Activated CD8-positive, alpha-beta memory T cell treated with anti-CD3 and anti-CD28 coated beads, Interleukin-2, amount 50 U/mL, for 1 hour (primary cell): Measurements from ENCODE around the gene SLC29A1.
"Not testable (repeated sequence)": the region's sequence is repeated elsewhere in the genome, so short reads cannot be mapped to it uniquely, and the experiment has no call there.

Source experiments
- DNase-seq: peaks from one replicate; pipeline ENCODE4 v3.0.0-alpha.2; 2020; ENCODE audit errors: extremely low read depth

SLC29A1 gene

DNA sequence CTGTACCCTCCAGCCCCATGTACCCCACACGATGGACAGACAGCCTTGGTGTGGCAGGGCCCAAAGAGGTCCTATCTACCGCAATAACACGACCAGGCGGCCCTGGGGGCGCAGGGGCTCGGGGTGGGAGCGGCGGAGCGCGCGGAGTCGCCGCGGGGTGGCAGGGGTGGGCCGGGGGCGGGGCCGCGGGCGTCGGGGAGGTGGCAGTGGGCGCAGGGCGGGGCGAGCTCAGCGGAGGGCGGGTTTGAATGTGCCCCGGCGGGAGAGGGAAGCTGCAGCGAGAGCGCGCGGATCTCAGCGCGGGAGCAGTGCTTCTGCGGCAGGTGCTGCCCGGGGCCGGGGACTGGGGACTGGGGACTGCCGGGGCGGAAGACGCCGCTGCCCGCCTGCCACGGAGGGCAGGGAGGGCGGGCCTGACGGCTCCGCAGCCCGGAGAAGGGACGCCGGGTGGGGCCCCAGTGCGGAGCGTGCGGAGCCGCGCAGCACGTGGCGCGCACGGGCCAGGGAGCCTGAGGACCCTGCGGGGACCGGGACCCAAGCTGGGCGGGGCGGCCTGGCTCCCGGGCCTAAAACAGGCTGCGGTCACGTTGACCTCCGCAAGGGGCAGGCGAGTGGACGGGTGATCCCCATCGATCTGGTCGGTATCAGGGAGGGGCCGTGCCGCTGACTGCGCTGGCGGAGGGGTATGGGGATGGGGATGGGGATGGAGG, at the start of gene SLC29A1:
Gene SLC29A1, plus strand, starts transcription at position 277 of the 710 bp plus-strand sequence. CDS start 3,719 bp downstream, outside the sequence.
- peak; percentile 35 for DNase-seq

DNA sequence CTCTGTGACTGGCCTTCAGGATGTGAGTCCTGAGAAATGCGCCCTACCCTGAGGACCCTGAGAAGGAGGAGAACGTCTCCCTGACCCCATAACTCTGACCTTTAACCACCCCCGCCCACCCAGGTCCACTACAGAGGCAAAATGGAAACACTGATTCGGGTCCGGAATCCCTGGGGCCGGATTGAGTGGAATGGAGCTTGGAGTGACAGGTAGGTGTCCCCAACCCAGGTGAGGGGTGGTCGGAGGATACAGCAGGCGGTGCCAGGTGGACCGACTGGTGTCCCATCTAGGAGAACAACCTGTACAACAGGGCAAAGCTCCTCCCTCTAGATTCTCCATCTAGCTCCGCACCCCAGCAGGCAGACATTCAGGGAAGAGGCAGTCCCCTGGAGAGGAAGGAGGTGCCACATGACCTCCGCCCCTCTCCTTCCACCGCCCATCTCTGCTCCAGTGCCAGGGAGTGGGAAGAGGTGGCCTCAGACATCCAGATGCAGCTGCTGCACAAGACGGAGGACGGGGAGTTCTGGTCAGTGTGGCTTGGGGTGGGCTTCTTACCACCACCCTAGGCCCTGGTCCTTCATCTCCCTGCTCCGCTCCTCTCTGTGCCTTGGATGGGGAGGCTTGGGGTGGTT, 47.1 kb upstream of the SLC29A1 start:
- DNase-seq, result no peak

DNA sequence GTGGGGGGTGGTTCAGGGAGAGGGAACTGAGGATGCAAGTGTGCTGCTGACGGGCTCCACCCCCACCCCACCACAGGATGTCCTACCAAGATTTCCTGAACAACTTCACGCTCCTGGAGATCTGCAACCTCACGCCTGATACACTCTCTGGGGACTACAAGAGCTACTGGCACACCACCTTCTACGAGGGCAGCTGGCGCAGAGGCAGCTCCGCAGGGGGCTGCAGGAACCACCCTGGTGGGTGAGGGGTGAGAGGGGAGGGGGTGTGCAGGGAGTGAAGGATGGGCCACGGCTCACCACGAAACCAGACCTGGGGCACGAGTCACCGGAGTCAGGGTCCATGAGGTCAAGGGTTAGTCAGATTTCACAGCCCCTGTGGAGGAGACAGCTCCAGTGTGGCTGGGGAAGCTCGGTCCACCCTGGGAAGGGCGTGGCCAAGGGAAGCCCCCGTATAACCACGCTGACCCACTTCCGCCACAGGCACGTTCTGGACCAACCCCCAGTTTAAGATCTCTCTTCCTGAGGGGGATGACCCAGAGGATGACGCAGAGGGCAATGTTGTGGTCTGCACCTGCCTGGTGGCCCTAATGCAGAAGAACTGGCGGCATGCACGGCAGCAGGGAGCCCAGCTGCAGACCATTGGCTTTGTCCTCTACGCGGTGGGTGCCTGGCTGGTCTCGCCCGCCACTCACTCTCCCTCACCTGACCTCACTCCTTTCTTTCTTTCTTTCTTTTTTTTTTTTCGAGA, 46.5 kb upstream of the SLC29A1 start:
- DNase-seq, result no peak

DNA sequence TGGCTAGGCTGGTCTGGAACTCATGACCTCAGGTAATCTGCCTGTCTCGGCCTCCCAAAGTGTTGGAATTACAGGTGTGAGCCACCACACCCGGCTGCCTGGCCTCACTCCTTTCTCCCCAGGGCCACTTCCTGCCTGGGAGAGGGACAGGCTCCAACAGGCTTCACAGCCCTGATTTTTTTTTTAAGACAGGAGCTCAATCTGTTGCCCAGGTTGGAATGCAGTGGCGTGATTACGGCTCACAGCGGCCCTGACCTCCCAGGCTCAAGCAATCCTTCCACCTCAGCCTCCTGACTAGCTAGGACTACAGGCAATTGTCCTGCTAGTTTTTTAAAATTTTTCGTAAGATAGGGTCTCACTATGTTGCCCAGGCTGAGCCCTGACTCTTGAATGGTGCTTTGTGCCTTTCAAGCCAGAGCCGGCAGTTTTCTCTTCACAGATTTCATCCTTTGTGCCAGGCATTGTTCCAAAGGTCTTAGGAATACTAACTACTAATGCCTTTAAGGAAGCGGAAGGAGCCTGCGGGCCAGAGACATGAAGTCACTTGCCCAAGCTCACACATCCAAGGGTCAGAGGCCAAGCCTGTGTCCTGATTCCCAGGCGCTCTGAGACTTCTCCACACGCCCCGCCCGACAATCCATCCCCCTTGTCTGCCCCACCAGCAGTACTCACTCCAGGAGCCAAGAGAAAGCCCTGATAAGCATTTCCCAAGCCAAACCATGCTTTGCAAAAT, 45.5 kb upstream of the SLC29A1 start:
- no peak for DNase-seq

DNA sequence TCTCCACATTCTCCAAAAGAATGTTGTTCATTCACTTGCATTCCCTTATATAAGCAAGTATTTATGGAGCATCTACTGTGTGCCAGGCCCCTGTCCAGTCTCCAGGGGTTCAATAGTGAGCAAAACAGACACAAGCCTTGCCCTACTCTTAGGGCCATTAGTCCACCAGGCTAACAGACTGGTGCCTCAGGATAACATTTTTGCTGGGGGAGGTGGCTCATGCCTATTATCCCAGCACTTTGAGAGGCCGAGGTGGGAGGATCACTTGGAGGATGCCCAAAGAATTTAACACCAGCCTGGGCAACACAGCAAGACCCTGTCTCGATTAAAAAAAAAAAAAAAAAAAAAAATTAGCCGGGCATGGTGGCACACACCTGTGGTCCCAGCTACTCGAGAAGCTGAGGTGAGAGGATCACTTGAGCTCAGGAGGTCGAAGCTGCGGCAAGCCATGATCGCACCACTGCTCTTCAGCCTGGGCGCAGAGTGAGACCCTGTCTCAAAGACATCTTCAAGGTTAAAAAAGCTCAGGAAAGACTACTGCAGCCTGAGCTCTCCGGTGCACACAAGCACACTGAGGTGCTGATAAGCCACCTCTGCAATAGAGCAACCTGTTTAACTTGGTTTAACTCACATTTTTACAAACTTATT, 44.8 kb upstream of the SLC29A1 start:
- no peak for DNase-seq

DNA sequence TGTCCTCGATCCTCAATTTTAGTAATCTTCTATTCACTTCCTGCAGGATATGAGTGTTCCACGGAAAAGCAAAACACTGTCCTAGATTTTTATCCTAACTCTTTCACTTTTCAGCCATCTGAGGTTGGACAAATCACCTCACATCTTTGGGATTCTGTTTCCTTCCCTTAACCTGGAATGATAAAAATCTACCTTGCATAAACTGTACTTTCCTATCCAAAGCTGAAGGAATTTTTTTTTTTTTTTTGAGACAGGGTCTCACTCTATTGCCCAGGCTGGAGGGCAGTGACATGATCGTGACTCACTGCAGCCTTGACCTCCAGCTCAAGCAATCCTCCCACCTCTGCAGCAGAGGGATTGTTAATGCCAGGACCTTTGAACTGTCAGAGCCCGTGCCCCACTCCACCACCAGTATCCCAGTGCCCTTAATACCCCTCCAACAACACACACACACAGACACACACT, 44.3 kb upstream of the SLC29A1 start:
- no peak for DNase-seq

DNA sequence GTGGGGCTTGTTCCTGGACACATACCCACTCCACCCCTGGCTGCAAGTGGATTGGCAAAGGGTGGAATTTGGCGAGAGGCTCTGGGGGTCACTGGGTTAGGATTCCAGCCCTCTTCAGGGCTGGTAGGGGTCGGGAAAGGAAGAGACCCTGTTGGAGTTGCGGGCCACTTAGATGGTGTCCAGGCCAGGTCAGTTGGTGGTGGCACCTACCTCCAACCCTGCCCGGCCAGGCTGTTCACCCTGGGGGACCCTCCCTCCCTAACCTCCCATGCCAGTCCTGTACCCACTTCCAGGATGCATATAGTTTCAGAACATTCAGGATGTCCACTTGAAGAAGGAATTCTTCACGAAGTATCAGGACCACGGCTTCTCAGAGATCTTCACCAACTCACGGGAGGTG, 43.7 kb upstream of the SLC29A1 start:
- no peak for DNase-seq

DNA sequence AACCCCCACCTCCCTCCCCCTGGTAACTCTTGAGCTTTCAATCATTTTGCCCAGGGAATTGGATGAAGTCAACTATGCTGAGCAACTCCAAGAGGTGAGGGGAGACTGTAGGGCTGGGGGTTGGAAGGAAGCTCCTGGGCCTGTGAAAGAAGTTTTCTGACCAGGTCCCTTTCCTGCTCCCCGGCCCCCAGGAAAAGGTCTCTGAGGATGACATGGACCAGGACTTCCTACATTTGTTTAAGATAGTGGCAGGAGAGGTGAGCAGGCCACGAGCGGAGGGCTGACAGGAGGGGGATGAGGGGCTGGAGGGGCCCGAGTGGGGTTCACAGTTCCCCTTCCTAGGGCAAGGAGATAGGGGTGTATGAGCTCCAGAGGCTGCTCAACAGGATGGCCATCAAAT, 43.0 kb upstream of the SLC29A1 start:
- no peak for DNase-seq

DNA sequence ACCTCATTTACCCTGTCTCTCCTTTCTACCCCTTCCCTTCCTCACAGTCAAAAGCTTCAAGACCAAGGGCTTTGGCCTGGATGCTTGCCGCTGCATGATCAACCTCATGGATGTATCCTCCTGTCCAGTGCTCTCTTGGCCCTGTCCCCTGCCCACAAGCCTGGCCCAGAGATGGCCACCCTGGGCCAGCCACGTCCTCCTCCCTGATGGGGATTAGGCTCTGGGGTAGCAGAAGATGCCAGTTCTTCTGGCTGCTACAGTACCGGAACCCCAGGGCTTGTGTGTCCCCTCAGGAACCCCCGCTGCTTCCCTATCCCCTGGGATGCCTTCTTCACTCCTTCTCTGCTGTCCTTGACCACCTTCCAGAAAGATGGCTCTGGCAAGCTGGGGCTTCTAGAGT, 42.5 kb upstream of the SLC29A1 start:
- DNase-seq, result no peak

DNA sequence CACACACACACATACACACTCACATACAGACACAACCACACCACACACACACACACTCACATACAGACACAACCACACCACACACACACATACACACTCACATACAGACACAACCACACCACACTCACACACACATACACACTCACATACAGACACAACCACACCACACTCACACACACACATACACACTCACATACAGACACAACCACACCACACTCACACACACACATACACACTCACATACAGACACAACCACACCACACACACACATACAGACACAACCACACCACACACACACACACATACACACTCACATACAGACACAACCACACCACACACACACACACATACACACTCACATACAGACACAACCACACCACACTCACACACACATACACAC, 41.6 kb upstream of the SLC29A1 start:
- DNase-seq, result not testable (repeated sequence)

DNA sequence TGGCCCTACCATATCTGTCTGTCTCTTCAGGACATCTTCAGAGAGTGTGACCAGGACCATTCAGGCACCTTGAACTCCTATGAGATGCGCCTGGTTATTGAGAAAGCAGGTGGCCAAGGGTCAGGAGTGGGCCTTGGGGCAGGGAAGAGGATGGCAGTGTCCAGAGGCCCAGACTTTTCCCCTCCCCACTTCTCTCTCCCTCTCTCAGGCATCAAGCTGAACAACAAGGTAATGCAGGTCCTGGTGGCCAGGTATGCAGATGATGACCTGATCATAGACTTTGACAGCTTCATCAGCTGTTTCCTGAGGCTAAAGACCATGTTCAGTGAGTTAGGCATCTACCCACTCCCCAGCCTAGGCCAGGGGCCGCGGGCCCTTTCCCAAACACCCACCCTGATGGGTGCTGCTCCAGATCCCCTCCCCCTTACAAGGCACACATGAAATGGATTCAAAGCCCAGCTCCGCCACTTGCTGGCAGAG, 40.4 kb upstream of the SLC29A1 start:
- DNase-seq, result no peak

DNA sequence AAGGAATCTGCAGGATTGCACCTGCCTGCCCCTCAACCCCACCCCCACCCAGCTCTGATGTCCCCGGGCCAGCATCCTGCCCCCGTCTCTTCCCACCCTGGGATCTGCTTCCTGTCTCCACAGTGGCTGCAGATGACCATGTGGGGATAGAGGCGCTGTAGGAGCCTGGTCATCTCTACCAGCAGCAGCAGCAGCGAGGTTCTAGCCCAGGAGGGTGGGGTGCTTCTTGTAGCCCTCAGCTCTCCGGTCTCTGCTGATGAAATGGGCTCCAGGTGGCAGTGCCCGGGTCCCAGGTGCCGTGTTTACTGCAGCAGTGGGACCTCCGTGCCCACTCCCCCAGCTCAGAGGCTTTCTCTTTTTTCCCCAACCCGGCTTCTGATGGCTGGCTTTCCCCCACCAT, 39.6 kb upstream of the SLC29A1 start:
- DNase-seq, result no peak

DNA sequence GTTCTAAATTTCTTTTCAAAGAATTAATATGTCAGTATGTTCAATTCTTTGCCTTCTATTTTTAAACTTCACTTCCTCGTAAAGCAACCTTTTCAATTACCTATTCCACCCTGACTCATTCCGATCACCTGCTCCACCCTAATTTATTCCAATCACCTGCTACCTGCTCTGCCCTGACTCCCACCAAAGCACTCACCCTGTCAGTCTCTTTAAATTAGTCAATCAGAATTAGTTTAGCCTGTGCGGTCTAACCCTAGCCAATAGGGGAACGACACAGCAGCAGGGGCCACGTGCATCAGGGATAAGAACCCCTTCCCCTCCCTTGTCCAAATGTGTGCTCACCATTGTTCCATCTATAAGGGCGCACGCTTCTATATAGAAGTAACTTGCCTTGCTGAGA, 38.0 kb upstream of the SLC29A1 start:
- DNase-seq, result not testable (repeated sequence)

DNA sequence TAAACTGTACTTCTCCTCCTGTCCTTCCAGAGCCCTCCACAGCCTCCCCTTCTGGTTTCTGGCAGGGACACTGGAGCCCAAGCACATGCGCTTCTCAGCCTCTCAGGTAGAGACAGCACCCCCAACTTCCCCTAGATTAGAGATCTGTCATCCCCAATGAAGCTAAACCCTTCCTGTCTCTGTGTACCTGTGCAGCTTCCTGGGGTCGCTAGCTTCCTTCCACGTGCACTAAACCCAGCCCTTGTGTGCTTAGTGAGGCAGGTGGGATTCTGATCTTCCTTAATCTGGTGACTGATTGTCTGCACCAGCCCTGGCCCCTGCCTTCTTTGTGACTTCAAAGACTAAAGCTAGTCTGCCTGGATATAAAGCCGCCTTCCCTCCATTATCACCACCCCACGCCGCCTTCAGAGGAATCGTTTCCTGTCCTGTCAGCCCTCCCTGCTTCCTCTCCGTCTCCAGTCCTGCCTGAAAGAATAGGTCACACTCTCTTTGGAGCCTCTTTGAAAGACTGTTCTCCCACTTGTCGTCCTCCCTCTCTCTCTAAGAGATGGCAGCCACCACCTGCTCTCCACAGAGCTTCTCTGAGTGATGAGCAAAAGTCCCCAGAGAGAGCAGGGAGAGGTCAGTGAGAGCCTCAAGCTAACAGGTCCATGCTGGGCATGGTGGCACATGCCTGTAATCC, 37.3 kb upstream of the SLC29A1 start:
- no peak for DNase-seq

DNA sequence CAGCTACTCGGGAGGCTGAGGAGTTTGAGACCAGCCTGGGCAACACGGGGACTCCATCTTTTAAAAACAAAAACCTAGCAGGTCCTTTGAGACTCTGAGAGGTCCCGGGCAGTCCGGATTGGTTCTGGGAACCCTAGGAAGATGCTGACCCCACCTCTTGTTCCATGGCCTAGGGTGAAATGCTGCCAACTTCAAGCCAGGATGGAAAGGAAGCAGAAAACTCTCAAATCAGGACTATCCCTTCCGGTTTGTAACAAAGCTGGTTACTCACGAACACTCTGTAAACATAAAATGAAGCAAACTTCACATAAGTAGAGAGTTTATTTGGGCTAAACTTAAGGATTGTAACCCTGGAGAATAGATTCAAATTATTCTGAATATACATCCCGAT, 36.8 kb upstream of the SLC29A1 start:
- DNase-seq, result no peak

DNA sequence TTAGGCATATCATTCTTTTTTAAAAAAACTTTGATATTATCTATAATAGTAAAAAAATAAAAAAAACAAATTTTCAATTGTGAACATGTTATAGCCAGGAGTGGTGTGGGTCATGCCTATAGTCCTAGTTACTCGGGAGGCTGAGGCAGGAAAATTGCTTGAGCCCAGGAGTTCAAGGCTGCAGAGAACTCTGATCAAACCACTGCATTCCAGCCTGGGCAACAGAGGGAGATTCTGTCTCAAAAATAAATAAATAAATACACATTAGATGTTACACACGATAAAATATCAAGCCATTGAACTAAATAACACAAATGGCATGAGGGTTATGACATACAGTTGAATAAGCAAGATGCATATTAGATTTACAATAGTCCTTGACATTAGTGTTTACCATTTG, 34.6 kb upstream of the SLC29A1 start:
- no peak for DNase-seq

DNA sequence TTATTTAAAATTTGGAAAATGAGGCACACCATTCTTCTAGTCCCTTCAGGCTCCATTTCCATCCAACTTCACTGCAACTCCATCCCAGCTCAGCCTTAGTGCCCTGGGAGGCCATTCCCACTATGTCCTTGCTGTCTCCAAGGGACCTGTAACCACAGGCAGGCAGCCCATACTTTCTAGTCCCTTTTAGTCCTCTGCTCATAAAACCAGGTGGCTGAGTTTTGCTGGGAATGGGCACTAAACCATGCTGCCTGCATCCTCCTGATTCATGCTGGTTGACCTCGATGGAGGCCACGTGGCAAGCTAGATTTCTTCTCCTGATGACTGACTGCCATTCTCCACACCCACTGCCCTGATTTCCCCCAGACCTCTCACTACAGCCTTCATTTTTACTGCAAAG, 34.1 kb upstream of the SLC29A1 start:
- no peak for DNase-seq

DNA sequence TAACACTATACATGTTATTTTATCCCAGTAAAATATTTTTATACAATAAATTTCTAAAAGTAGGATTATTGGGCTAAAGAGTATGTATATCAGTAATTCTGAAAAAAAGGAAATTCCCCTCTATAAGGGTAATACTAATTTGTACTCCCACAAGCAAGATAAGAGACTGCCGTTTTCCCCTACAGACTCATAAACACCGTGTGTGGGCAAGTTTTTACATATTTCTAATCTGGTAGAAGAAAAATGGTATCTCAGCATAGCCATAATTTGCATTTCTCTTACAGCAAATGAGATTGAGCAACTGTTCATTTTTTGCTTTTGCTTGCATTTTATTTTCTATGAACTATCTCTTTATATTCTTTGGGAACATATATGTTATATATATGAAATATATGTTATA, 32.7 kb upstream of the SLC29A1 start:
- DNase-seq, result no peak

DNA sequence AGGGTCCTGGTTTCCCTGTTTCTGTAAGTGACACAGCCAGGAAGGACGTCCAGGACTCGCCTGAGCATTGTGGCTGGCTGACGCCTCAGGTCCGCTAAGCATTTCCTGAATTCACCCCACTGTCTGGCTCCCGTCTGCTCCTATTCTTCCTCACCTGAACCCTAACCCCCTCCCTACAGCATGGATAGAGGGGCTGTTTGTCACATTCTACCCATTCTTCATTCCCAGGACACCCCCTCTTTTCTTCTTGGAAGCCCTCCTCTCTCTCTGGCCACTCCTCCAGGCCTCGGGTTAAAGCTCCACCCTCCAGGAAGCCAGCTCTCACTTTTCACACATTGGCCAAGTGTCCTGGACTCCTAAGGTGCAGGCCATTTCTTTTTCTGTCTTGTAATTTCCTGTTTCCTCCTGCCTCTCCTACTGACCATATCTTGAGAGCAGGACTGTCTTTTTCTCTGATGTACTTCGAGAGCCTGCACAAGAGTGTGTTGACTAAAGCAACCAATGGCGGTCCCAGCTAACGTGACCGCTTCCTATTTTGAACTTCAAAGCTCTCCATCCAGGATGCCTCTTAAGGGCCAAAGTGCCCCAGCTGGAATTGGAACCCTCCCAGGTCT, 30.9 kb upstream of the SLC29A1 start:
- no peak for DNase-seq

DNA sequence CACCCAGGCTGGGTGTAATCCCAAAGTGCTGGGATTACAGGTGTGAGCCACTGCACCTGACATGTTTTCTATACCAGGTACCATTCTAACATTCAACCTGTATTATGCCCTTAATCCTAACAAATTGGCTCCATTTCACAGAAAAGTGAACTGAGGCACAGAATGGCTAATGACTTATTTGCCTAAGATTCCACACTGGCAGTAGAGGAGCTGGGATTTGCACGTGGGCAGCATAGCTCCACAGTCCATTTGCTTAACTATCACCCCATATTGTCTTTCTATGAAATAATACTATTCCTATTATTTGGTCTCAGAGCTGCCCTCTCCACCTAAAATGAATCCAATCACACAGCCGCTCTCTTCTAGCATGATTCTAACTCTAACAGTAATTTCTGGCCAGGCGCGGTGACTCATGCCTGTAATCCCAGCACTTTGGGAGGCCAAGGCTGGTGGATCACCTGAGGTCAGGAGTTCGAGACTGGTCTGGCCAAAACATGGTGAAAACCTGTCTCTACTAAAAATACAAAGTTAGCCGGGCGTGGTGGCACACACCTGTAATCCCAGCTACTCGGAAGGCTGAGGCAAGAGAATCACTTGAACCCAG, 30.0 kb upstream of the SLC29A1 start:
- no peak for DNase-seq
